HG03103 (cell line): ENCODE results near the gene LRIG1.

Experiments
- ATAC-seq: cut with Tn5 transposase; IDR thresholded peaks from one replicate; pipeline ENCODE4 v1.9.1; 2021; ENCODE audit warnings: low read depth; ENCODE audit not compliant: unreplicated experiment

Gene LRIG1

GRCh38 chr3:66504850-66505641 lies 4.2 kb upstream of the LRIG1 start:
- ATAC-seq = no peak

GRCh38 chr3:66502981-66503380 lies 2.2 kb upstream of the LRIG1 start:
- ATAC-seq = no peak

DNA sequence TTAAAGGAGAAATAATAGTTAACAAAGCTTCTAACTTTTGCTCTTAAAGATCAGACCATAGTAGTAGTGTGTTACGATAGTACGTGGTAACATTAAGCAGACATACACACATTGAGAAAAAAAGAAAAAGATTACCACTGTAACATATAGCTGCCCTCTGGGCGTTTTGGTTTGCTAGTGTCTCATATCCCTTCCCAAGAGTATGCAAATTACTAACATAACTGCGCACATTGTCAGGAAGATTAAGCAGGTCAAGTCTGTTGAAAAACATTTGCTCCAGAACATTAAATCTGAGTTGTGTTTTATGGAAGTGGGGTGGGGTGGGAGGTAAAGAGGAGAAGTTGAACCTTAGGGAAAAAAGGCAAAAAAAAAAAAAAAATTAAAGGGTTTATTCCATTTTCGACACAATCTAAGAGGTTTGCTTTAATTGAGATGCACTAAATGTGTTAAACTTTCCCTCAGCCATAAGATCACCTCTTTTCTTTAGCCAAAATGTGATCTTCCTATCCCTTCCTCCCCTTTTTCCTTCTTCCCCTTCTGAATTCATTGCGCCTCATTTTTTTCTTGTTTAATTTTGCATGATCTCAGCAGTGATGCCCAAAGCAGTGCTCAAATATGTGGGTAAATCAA lies 1.5 kb upstream of the LRIG1 start:
- ATAC-seq = no peak

DNA sequence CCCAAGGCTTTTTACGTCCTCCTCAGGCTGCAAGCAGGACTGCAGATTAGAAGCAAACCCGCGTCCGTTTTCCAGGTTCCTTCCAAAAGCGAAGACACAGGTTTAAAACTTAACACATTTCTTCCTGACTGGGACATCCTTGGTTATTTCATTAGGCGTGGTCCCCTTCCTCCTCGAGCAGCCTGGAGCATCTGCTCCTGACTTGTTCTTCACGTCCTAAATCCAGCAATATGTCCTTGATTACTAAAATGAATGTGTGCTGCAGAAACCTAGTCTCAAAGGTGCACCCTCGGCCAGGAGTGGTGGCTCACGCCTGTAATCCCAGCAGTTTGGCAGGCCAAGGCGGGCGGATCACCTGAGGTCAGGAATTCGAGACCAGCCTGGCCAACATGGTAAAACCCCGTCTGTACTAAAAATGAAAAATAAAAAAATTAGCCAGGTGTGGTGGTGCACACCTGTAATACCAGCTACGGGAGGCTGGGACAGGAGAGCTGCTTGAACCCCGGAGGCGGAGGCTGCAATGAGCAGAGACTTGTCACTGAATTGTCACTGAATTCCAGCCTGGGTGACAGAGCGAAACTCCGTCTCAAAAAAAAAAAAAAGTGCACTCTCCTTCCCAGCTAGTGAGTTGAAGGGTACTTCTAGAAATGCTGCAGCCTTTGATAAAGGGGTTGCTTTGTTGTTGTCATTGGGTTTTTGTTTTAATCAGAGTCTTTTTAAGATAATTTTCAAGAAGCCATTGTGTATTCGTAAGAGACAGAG lies 842 bp upstream of the LRIG1 start:
- ATAC-seq = no peak

DNA sequence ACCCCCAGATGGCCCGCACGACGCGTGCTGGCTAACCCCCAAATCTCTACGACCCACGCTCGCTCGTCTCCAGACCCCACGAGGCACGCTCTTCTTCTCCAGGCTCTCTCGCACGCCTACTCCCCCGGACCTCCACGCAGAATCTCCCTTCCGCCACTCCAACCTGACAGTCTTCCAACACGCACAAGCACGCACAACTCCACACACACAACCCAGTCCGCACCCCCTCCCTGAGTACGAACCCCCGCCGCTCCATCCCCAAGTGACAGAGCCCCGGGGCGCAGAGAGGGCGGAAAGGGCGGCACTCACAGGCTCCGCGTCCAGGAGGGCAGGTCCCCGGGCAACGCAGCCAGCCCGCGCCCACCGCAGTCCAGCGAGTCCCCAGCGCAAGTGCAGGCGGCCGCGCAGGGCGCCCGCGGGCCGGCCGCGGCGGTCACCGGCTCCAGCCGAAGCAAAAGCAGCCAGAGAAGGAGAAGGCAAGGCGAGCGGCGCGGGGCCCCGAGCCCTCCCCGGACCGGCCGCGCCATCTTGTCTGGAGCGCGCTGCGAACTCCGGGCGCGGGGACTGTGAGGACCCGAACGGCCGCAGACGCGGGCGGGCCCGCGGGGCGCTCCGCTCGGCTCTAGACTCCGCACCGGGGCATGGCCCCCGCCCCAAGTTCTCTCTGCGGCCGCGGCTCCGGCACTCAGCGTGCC lies 794 bp downstream of the LRIG1 start:
- peak; percentile 8 for ATAC-seq

DNA sequence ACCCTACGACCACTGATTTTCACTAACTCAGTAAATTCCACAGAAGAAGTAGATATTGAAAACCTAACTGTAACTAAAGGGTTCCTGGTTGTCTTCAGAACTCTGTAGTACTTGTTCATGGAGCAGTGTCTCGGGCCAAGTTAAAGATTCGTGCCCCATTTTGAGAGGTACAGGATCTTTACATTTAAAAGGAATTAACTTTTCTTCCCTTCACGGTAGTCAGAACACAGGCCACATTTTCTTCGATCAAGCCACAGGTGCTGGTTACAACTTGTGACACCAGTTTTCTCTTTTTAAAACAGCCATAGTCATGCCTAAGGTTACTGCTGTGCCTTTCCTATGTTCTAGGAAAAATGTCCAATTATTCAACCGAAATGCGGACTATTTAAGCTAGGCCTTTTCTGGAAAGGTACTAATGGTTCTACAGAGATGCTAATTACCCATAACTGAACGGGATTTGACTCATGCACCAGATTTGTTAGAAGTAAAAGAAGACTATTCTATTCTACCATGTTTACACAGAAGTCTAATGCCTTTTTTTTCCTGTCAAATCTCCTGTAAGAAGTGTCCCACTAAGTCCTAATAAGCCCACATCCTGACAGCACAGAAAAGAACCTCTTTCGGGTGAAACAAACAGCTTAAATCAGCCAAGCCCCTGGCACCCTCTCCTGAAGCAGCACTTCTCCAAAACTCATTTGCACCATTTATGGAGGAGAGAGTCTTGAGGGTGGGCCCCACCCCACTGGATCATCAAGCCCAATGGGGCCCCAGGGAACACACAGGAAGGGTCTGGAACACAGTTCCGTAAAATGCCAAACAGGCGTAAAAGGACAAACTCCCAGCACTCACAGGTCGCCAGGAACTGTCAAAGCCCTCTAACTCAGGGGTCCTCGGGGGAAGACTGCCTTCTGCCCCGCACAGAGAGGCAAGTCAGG lies 1.9 kb downstream of the LRIG1 start:
- ATAC-seq = no peak

- ATAC-seq = no peak
Observed at GRCh38 chr3:66497985-66498671, 2.7 kb downstream of the LRIG1 start.

DNA sequence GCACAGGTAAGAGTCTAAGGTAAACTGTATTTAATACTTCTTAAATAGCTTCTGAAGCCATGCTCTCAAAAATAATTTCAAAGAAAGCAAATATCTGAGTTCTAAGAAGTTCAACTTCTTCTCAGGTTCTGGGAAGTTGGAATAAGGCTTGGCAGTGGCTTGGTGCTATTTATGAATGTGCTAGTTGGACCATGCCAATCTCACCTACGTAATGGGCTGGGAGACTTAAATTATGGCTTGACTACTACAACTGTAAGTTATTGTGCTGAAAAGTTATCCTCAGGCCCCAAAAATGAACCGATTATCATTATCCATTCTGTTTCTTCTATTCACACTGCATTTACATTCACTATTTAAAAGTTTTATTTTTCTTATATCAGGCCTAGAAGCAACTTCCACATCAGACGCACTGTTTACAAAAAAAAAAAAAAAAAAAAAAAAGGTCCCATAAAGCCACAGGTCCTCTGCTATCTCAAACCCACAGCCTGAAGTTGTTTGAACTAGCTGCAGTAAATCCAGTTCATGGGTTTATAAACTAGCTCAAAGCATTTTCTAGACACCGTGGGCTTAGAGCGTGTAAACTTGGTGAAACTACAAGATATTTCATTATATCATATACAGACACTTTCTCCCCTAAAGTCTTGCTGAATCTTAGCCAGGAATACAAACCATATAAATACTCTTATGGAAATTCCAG lies 3.4 kb downstream of the LRIG1 start:
- no peak for ATAC-seq

- no peak for ATAC-seq
Observed at GRCh38 chr3:66496746-66497145, 4.1 kb downstream of the LRIG1 start.

DNA sequence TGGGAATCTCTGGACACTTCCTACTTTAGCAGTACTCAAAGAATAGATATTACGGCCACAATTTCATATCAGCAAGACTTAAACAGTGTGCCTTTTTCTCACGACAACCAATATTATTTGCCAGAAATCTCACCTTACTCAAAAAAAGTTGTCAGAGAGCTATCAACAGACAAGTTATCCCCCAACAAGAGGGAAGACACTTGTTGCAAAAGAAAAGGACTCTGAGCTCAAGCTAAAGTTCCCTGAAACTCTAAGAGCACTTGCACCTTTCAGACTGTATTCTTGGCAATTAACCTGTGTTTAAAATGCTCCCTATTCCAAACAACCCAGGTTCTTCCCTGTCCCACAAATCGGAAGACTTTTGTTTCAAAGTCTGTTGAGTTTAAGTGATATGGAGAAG lies 4.5 kb downstream of the LRIG1 start:
- no peak for ATAC-seq

DNA sequence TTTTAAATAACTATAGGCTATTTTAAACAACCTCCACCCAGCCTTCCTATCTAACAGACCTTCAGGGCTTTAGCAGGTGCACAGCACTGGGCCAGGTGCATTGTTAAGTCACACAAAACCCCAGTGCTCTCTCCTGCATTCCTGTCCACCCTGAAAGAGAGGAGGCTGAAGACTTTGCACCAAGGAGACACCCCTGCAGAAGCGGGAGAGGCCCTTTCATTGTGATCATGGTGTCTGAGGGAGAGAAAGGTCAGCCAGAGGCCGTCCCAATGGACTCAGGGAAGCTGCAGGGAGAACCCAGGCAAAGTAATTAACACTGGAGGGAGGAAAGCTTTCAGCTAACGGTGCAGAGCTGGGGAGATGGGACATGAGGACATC lies 5.2 kb downstream of the LRIG1 start:
- no peak for ATAC-seq

- no peak for ATAC-seq
Observed at GRCh38 chr3:66494959-66495667, 5.7 kb downstream of the LRIG1 start.

DNA sequence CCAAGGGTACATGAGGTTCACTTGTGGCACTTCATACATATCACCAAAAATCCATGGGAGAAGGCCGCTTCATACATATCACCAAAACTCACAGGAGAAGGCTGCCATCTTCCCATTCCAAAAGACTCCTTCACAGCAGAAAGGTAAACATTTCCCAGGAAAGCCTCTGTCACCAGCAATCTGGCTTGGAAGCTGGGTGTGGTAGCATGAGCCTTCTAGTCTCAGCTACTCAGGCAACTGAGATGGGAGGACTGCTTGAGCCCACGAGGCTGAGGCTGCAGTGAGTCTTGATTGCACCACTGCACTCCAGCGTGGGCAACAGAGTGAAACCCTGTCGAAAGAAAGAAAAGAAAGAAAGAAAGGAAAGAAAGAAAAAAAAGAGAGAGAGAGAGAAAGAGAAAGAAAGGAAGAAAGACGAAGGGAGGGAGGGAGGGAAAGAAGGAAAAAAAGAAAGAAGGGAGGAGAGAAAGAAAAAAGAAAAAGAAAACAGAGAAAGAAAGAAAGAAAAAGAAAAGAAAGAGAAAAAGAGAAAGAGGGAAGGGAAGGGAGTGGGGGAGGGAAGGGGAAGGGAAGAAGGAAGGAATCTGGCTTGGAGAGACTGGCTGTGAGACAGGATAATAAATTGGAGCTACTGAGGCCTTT lies 7.2 kb downstream of the LRIG1 start:
- ATAC-seq = no peak

DNA sequence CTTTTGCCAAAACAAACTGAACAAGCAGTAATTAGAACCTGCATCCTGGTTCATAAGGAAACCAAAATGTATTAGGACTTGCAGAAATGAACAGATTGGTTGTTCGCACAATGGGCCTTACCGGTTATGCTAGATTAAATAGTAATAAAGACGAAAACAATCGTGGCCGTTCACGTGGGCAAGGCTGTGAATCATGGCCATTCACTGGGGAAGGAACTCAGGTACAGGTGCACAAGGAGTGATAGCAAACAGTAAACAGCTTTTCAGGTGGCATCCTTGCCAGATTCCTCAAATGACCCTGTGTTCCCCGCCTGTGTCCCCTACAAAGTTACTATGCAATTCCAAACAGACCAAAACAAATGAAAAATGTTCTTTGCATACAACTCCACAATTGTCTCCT lies 8.2 kb downstream of the LRIG1 start:
- ATAC-seq = no peak

DNA sequence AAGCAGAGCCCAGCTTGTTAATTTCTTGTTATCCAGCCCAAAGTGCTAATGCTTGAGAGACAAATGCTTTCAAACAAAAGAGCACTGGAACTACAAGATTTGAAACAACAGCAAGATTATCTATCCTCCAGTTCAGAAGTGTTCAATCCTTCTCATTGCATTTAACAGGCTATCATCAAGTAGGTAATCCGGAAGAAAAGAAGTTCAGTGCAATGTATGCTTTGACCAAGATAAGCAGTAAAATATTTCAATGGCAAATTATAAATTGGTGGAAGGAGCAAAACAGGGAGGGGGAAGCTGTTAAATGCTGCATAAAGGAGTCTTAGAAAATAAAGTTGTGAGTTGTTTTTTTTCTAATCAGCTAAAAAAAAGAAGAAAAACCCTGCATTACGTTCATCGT lies 8.8 kb downstream of the LRIG1 start:
- ATAC-seq = no peak

- ATAC-seq = no peak
Observed at GRCh38 chr3:66490984-66491383, 9.8 kb downstream of the LRIG1 start.

- no peak for ATAC-seq
Observed at GRCh38 chr3:66490214-66490613, 10.6 kb downstream of the LRIG1 start.

DNA sequence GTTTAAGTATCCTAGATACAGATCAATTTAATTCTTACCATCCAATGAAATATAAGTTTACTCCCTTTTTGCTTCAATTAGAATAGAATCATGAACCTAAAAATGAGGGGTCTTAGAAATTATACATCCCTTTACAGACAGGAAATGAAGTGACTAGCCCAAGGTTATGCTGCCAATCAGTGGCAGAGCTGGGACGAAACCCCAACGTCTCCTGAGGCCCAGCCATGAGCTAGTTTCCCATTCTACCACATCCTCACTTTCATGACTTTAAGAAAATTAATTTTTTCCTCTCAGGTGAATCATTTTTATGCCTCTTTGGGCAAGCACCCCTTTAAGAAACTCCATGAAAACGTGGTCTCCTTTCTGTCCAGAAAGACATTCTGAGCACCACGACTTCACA lies 11.2 kb downstream of the LRIG1 start:
- ATAC-seq = no peak
